Esophagus muscularis mucosa (tissue), 4 donors: ENCODE data around the gene NUP50. TPM values are rescaled to one million over a fixed set of nuclear protein-coding genes. Genes with fewer than 3 reads are reported as not detected.
"Not testable (repeated sequence)": the region's sequence is repeated elsewhere in the genome, so short reads cannot be mapped to it uniquely, and the experiment has no call there.

ENCODE experiments used
- DNase-seq: peaks from one replicate; pipeline ENCODE4 v3.0.0-alpha.2; 2017; ENCODE audit errors: extremely low spot score
- H3K27ac ChIP-seq, 4 donors: fragments of 200-600 bp; sonication (generic); replicated peaks in 1 of 4; 1 replicate in 3 of 4; 2 replicates in 1 of 4; pipeline ENCODE4 v1.5.1; 2016 to 2019; ENCODE audit warnings: mild to moderate bottlenecking in 1 of 4
- H3K27me3 ChIP-seq, 4 donors: fragments of 200-600 bp; sonication (generic); one replicate each; pipeline versions ENCODE4 v1.5.1 to v1.6.0; 2016 to 2019
- H3K36me3 ChIP-seq, 4 donors: fragments of 200-600 bp; sonication (generic); one replicate each; pipeline ENCODE4 v1.5.1; 2016 to 2019
- H3K4me1 ChIP-seq, 4 donors: fragments of 200-600 bp; sonication (generic); one replicate each; pipeline ENCODE4 v1.5.1; 2016 to 2019
- H3K4me3 ChIP-seq, 4 donors: fragments of 200-600 bp; sonication (generic); 1 replicate in 2 of 4; 2 replicates in 2 of 4; pipeline ENCODE4 v1.5.1; 2016 to 2019; ENCODE audit warnings: mild to moderate bottlenecking in 4 of 4, moderate library complexity in 1 of 4
- H3K9me3 ChIP-seq, 4 donors: fragments of 200-600 bp; sonication (generic); 1 replicate in 3 of 4; 2 replicates in 1 of 4; pipeline ENCODE4 v1.5.1; 2016 to 2019
- EP300 ChIP-seq: sonication (generic); formaldehyde crosslinking; IDR thresholded peaks from one replicate; pipeline ENCODE4 v1.6.1; 2017; ENCODE audit warnings: antibody characterized with exemption
- POLR2A ChIP-seq: fragments of 450-650 bp; IDR thresholded peaks from one replicate; pipeline ENCODE4 v1.6.1; 2017; ENCODE audit warnings: antibody characterized with exemption, moderate library complexity, mild to moderate bottlenecking, low read depth
- POLR2AphosphoS5 ChIP-seq, 2 donors: sonication (generic); formaldehyde crosslinking; IDR thresholded peaks; one replicate each; pipeline ENCODE4 v1.6.1; 2017; ENCODE audit warnings: antibody characterized with exemption in 2 of 2
- WGBS: methylation state at CpG from one replicate; pipeline ENCODE4 v1.1.5; 2018; 5-methylcytosine and 5-hydroxymethylcytosine counted together
- intact Hi-C: fragments of 100-400 bp; cut with DNase I; formaldehyde crosslinking; loops from one replicate; pipeline ENCODE4 v1.15.1; 2023
- total RNA-seq, 4 donors: library from RNA; depleted of rRNA; stranded (reverse); fragments of >200 nt; gene quantifications; one replicate each; pipeline versions ENCODE4 v1.1.0 to v1.2.1, GENCODE V29; 2016
- TF ChIP-seq, protein P1 (sequence below), 3 experiments: fragments of 200-600 bp in 2 of 3; fragments of 450-650 bp in 1 of 3; sonication (generic) in 2 of 3; IDR thresholded peaks; one replicate each; pipeline ENCODE4 v1.5.1; 2017 to 2019; ENCODE audit warnings: antibody characterized with exemption in 3 of 3, mild to moderate bottlenecking in 2 of 3, moderate library complexity in 1 of 3

The NUP50 gene
- total RNA-seq, 4 donors from 2014 or later, result 22.7 to 40.3 (median 30.0) TPM

DNA sequence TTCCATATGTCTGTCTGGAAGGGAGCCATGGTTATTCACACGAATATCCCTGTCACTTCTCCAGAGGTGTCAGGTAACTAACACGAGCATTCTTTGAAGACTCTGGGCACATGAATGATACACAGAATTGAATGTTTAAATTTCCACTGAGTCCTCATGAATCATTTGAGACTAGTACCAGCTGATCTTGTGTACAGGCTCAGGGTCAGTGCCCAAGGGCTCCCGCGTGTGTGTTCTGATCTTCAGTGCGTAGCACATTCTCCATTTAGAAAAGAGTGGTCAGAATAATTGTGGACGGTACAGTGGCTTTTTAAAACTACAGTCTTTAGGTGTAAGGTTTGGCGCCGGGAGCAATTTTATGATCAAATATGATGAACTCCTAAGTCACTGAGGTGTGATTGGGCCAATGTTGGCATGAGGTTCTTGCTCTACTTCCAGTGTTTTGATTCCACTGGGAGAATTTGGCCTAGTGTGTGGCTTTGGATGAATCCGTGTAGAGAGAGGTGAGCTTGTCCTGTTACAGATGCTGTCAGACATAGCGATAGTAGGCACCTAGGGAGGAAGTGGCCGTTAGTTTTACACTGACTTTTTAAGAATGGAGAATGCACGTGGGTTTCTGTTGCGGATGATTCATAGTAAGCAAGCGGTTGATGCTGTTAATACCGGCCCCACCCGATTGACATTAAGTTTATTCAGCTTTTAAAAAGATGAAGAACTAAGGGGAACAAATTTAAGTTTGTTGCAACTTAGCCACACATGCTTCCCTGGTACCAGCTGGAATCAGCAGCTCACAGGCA is 22.2 kb downstream of the NUP50 start:
- Histone ChIP-seq H3K9me3 (no peaks in the 10 kb centered on the region), H3K27me3 (no peaks in the 10 kb centered on the region), H3K27ac (no peak overlapping the region), H3K4me3 (no peak overlapping the region), H3K4me1 (no peaks in the 10 kb centered on the region), H3K36me3 (peaks cover 21 to 66% (median 55%) of the 10 kb centered on the region in 4 donors)
- no peak for DNase-seq
- intact Hi-C loops, result no loop called here
- TF ChIP-seq, protein P1, sequence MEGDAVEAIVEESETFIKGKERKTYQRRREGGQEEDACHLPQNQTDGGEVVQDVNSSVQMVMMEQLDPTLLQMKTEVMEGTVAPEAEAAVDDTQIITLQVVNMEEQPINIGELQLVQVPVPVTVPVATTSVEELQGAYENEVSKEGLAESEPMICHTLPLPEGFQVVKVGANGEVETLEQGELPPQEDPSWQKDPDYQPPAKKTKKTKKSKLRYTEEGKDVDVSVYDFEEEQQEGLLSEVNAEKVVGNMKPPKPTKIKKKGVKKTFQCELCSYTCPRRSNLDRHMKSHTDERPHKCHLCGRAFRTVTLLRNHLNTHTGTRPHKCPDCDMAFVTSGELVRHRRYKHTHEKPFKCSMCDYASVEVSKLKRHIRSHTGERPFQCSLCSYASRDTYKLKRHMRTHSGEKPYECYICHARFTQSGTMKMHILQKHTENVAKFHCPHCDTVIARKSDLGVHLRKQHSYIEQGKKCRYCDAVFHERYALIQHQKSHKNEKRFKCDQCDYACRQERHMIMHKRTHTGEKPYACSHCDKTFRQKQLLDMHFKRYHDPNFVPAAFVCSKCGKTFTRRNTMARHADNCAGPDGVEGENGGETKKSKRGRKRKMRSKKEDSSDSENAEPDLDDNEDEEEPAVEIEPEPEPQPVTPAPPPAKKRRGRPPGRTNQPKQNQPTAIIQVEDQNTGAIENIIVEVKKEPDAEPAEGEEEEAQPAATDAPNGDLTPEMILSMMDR (IDR thresholded peaks at IDR 0.05), result no peak
- TF ChIP-seq POLR2A (no peak), EP300 (no peak), POLR2AphosphoS5 (IDR thresholded peaks at IDR 0.05) (no peak)
- 80% methylated on average over 16 of the region's 16 CpGs for WGBS

DNA sequence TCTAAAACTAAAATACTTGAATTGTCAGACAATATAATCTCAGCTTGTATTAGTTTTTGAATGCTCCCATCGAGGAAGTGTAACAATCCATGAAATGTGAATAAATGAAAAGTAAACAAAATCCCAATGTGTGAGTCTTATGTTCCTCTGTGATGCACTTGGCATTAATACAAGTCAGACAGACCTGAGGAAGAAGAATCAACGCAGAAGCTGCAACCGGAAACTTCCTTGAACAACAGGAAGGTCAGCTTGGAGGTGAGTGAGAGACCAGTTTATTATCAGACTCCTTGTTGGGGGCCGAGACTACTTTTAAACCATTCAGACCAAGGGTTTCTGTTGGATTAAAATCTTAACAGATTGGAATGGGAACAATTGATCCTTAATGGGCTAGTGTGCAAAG is 24.2 kb downstream of the NUP50 start:
- Histone ChIP-seq H3K36me3 (peaks cover 16 to 47% (median 37%) of the 10 kb centered on the region in 4 donors), H3K4me3 (no peak overlapping the region), H3K4me1 (no peaks in the 10 kb centered on the region), H3K9me3 (no peaks in the 10 kb centered on the region), H3K27ac (no peak overlapping the region), H3K27me3 (no peaks in the 10 kb centered on the region)
- TF ChIP-seq, protein P1 (IDR thresholded peaks at IDR 0.05), result no peak
- intact Hi-C loops, result no loop called here
- WGBS, result 70% methylated on average over 4 of the region's 4 CpGs
- no peak for DNase-seq

DNA sequence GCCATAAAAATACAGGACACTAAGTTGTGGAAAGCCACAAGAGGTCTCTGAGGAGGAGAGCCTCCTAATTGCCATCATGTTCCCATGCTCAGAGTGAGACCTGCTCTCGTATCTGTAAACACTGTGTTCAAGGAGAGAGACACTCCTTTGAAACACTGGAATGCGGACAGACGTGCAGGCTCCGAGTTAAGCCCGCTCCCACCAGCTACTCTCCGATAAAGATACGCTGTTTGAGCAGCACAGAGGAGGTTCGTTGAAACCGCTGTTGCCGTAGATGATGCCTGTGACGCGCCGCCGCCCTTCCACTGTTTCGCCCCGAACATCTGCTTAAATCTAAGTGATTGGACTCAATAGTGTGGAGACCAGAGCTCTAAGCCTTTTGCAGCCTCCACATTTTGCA is 25.1 kb downstream of the NUP50 start:
- TF ChIP-seq POLR2A (no peak), POLR2AphosphoS5 (IDR thresholded peaks at IDR 0.05) (no peak)
- TF ChIP-seq, protein P1 (IDR thresholded peaks at IDR 0.05), result no peak
- no peak overlapping the region for H3K4me3 ChIP-seq
- WGBS, result 80% methylated on average over 16 of the region's 16 CpGs
- intact Hi-C loops, result no loop called here
- H3K27me3 ChIP-seq, result no peaks in the 10 kb centered on the region
- no peak for DNase-seq
- H3K9me3 ChIP-seq, result no peaks in the 10 kb centered on the region
- peaks cover 0 to 3% (median 0%) of the 10 kb centered on the region in 4 donors for H3K4me1 ChIP-seq
- H3K27ac ChIP-seq, result no peak overlapping the region
- peaks cover 16 to 38% (median 29%) of the 10 kb centered on the region in 4 donors for H3K36me3 ChIP-seq

DNA sequence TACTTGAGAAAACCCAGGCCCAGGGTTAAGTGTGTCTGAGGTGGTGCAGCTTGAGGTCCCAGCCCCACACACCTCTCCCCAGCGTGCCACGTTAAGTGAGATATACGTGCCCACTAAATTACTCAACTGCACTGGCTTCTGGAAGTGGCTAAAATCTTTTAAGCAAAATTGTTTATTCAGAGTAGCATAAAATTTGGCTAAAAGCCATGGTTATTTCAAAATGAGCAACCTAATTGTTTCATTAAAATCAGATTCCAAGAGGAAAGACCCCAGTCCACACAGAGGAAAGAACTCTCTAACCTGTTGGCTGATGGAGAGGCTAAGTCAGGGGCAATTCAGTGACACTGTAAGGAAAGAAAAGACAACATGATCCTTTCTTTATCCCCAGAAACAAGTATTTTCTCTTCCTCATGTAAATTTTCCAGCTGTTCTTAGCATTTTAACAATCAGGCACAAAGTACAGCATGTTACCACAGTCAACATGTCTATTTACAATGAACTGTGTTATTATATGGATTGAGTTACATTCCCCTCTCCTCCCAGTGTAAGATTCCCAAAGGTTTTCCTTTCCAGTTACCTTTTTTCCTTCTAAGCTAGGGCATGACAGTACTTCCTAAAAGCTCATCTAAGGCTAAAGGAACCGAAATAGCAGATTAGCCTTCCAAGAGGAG is 26.6 kb downstream of the NUP50 start:
- Histone ChIP-seq H3K27me3 (no peaks in the 10 kb centered on the region), H3K9me3 (no peaks in the 10 kb centered on the region), H3K36me3 (peaks cover 5 to 32% (median 24%) of the 10 kb centered on the region in 4 donors), H3K4me3 (no peak overlapping the region), H3K4me1 (peaks cover 0 to 3% (median 0%) of the 10 kb centered on the region in 4 donors), H3K27ac (no peak overlapping the region)
- DNase-seq, result no peak
- 82% methylated on average over 4 of the region's 4 CpGs for WGBS
- intact Hi-C loops, result no loop called here
- no peak for TF ChIP-seq POLR2AphosphoS5 (IDR thresholded peaks at IDR 0.05)
- TF ChIP-seq POLR2A, result no peak
- TF ChIP-seq EP300, result no peak
- TF ChIP-seq, protein P1 (IDR thresholded peaks at IDR 0.05), result no peak

DNA sequence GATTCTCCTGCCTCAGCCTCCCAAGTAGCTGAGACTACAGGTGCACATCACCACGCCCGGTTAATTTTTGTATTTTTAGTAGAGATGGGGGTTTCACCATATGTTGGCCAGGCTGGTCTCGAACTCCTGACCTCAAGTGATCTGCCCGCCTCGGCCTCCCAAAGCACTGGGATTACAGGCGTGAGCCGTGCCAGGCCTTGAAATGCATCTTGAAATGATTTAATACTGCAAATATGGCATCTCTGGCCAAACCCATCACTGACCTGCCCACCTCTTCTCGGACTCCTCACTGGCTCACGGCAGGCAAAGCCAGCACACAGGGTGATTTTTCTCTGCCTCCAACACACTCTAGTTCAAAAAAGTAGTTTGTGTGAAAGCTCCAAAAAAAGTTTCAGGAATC is 28.0 kb downstream of the NUP50 start:
- H3K4me3 ChIP-seq, H3K27ac ChIP-seq, H3K27me3 ChIP-seq, DNase-seq, H3K9me3 ChIP-seq, H3K4me1 ChIP-seq, intact Hi-C loops: not testable (repeated sequence)
- peaks cover 4 to 34% (median 27%) of the 10 kb centered on the region in 4 donors for H3K36me3 ChIP-seq
- WGBS, result 82% methylated on average over 9 of the region's 9 CpGs
